Measurements from ENCODE around the gene SCLY.

GRCh38 chr2:238031751-238032150, 29.1 kb upstream of the SCLY start:
- TF ChIP-seq CTCF (IDR thresholded peaks at IDR 0.05) (no peak), ZFX (IDR thresholded peaks at IDR 0.05; ENCODE audit: borderline replicate concordance) (no peak)
